DOHH2 (cell line): ENCODE measurements around the gene ILDR2.
A peak's percentile ranks its signal among the peaks of the same experiment; 100 is the strongest.
"Not testable (repeated sequence)": the region's sequence is repeated elsewhere in the genome, so short reads cannot be mapped to it uniquely, and the experiment has no call there.

Source experiments
- H3F3A ChIP-seq: fragments of 200-600 bp; sonication (generic), shearing (Covaris generic); 2 replicates; pipeline ENCODE4 v1.6.0; 2016; ENCODE audit warnings: antibody characterized with exemption, mild to moderate bottlenecking; ENCODE audit not compliant: control insufficient read depth, insufficient read depth
- H3K27ac ChIP-seq: fragments of 200-600 bp; sonication (generic); 2 replicates; pipeline ENCODE4 v1.5.1; 2014; ENCODE audit warnings: low read depth, mild to moderate bottlenecking, low read length, moderate library complexity
- H3K27me3 ChIP-seq: fragments of 200-600 bp; sonication (generic); 2 replicates; pipeline ENCODE4 v1.6.1; 2014; ENCODE audit warnings: mild to moderate bottlenecking, low read length, mixed read lengths; ENCODE audit not compliant: control insufficient read depth
- H3K36me3 ChIP-seq: fragments of 200-600 bp; sonication (generic); 2 replicates; pipeline ENCODE4 v1.6.1; 2014; ENCODE audit warnings: mild to moderate bottlenecking, low read length, moderate library complexity, mixed read lengths; ENCODE audit not compliant: control insufficient read depth
- H3K4me1 ChIP-seq: fragments of 200-600 bp; sonication (generic); 2 replicates; pipeline ENCODE4 v1.6.1; 2014; ENCODE audit warnings: mild to moderate bottlenecking, low read length, mixed read lengths; ENCODE audit not compliant: control insufficient read depth
- H3K4me2 ChIP-seq: fragments of 200-600 bp; sonication (generic); 2 replicates; pipeline ENCODE4 v1.6.0; 2014; ENCODE audit warnings: mild to moderate bottlenecking, low read length, moderate library complexity
- H3K4me3 ChIP-seq: fragments of 200-600 bp; sonication (generic); 2 replicates; pipeline ENCODE4 v1.5.1; 2014; ENCODE audit warnings: mild to moderate bottlenecking, low read length, mixed read lengths
- H3K79me2 ChIP-seq: fragments of 200-600 bp; sonication (generic); 2 replicates; pipeline ENCODE4 v1.6.1; 2014; ENCODE audit warnings: mild to moderate bottlenecking, low read length, mixed read lengths; ENCODE audit not compliant: control insufficient read depth
- H3K9me2 ChIP-seq: fragments of 200-600 bp; sonication (generic); replicated peaks from 2 replicates; pipeline ENCODE4 v1.6.1; 2014; ENCODE audit warnings: mild to moderate bottlenecking, low read length, mixed read lengths; ENCODE audit not compliant: control insufficient read depth
- H3K9me3 ChIP-seq: fragments of 200-600 bp; sonication (generic); 2 replicates; pipeline ENCODE4 v1.6.1; 2014; ENCODE audit warnings: antibody characterized with exemption, low read length, mixed read lengths; ENCODE audit not compliant: control insufficient read depth, insufficient read depth
- H4K20me1 ChIP-seq: fragments of 200-600 bp; sonication (generic); 2 replicates; pipeline ENCODE4 v1.6.0; 2014; ENCODE audit warnings: low read depth, mild to moderate bottlenecking, antibody characterized with exemption, low read length, moderate library complexity; ENCODE audit not compliant: control insufficient read depth, insufficient read depth
- CTCF ChIP-seq: fragments of 200-600 bp; sonication (generic); IDR thresholded peaks from one replicate; pipeline ENCODE4 v1.5.1; 2014; ENCODE audit warnings: antibody characterized with exemption, mild to moderate bottlenecking, low read depth, low read length; ENCODE audit not compliant: poor library complexity, severe bottlenecking
- EZH2phosphoT487 ChIP-seq: fragments of 200-600 bp; sonication (generic); IDR thresholded peaks from 2 replicates; pipeline ENCODE4 v1.6.1; 2017; ENCODE audit warnings: borderline replicate concordance, mild to moderate bottlenecking, antibody characterized with exemption, low read length, moderate library complexity, mixed read lengths

Gene ILDR2

GRCh38 chr1:166884040-166884642 is 91.2 kb downstream of the ILDR2 start:
- Histone ChIP-seq H3K4me3 (no peak overlapping the region), H4K20me1 (no peaks in the 10 kb centered on the region), H3K36me3 (no peaks in the 10 kb centered on the region), H3K4me1 (no peaks in the 10 kb centered on the region), H3K27me3 (peaks cover 9% of the 10 kb centered on the region; the same call in 1 of the 2 replicates), H3F3A (no peaks in the 10 kb centered on the region), H3K4me2 (peak overlapping the region; percentile 15; the same call in 1 of the 2 replicates), H3K9me3 (no peaks in the 10 kb centered on the region), H3K27ac (no peak overlapping the region), H3K79me2 (no peaks in the 10 kb centered on the region), H3K9me2 (no peaks in the 10 kb centered on the region)
- TF ChIP-seq CTCF (peak; percentile 54), EZH2phosphoT487 (no peak)

GRCh38 chr1:166882893-166883292 is 92.4 kb downstream of the ILDR2 start:
- Histone ChIP-seq H4K20me1 (no peaks in the 10 kb centered on the region), H3K79me2 (no peaks in the 10 kb centered on the region), H3F3A (no peaks in the 10 kb centered on the region), H3K36me3 (no peaks in the 10 kb centered on the region), H3K4me1 (no peaks in the 10 kb centered on the region), H3K4me3 (no peak overlapping the region), H3K4me2 (no peak overlapping the region), H3K9me3 (no peaks in the 10 kb centered on the region), H3K27me3 (peaks cover 7% of the 10 kb centered on the region; the same call in 1 of the 2 replicates), H3K27ac (no peak overlapping the region), H3K9me2 (no peaks in the 10 kb centered on the region)
- TF ChIP-seq CTCF (no peak), EZH2phosphoT487 (no peak)

- not testable (repeated sequence) for H3K27me3 ChIP-seq, H3K4me3 ChIP-seq, H3K27ac ChIP-seq, H3K36me3 ChIP-seq, H3K4me2 ChIP-seq, H3K9me3 ChIP-seq, H4K20me1 ChIP-seq, H3K9me2 ChIP-seq, H3F3A ChIP-seq
- H3K4me1 ChIP-seq: peaks cover 20% of the 10 kb centered on the region
- H3K79me2 ChIP-seq: peaks cover 26% of the 10 kb centered on the region
Observed at GRCh38 chr1:166878173-166878917, 97.0 kb downstream of the ILDR2 start.

- no peak overlapping the region for H3K27ac ChIP-seq
- no peaks in the 10 kb centered on the region for H3K9me3 ChIP-seq
- no peaks in the 10 kb centered on the region for H3K27me3 ChIP-seq
- peaks cover 5% of the 10 kb centered on the region; the same call in 1 of the 2 replicates for H3K36me3 ChIP-seq
- H4K20me1 ChIP-seq: no peaks in the 10 kb centered on the region
- H3K4me2 ChIP-seq: peak overlapping the region; percentile 93
- H3F3A ChIP-seq: no peaks in the 10 kb centered on the region
- no peaks in the 10 kb centered on the region for H3K9me2 ChIP-seq
- peak overlapping the region; percentile 88 for H3K4me3 ChIP-seq
- H3K4me1 ChIP-seq: peaks cover 20% of the 10 kb centered on the region
- TF ChIP-seq CTCF: peak; percentile 40
- TF ChIP-seq EZH2phosphoT487: no peak
- peaks cover 45% of the 10 kb centered on the region for H3K79me2 ChIP-seq
Observed at GRCh38 chr1:166876540-166876838, 98.9 kb downstream of the ILDR2 start.
